Upper lobe of right lung (tissue), 1 donor: ENCODE results near the gene MYH2. TPM values are rescaled to one million over a fixed set of nuclear protein-coding genes. Genes with fewer than 3 reads are reported as not detected.

Experiments used
- ATAC-seq: fragments of 200-7000 bp; cut with Tn5 transposase; one replicate; pipeline ENCODE4 v1.9.1; 2020; ENCODE audit warnings: mild to moderate bottlenecking, moderate library complexity
- DNase-seq: peaks from one replicate; pipeline ENCODE4 v3.0.0-alpha.2; 2020
- H3K27ac ChIP-seq: fragments of 200-600 bp; one replicate; pipeline ENCODE4 v1.8.0; 2022
- H3K27me3 ChIP-seq: fragments of 200-600 bp; one replicate; pipeline ENCODE4 v1.8.0; 2022; ENCODE audit warnings: mild to moderate bottlenecking
- H3K36me3 ChIP-seq: fragments of 200-600 bp; one replicate; pipeline ENCODE4 v1.8.0; 2022
- H3K4me1 ChIP-seq: fragments of 200-600 bp; one replicate; pipeline ENCODE4 v1.8.0; 2022
- H3K4me3 ChIP-seq: fragments of 200-600 bp; one replicate; pipeline ENCODE4 v1.8.0; 2022; ENCODE audit warnings: mild to moderate bottlenecking
- H3K9me3 ChIP-seq: fragments of 200-600 bp; one replicate; pipeline ENCODE4 v1.8.0; 2022
- intact Hi-C: fragments of 100-400 bp; cut with DNase I; formaldehyde crosslinking; loops from one replicate; pipeline ENCODE4 v1.11.0; 2022
- long read RNA-seq: library from polyadenylated mRNA; unstranded; transcript quantifications from one replicate; pipeline ENCODE4 v2.0.0, GENCODE V29; 2021
- total RNA-seq: library from RNA; stranded (reverse); fragmentation: NEBNext Ultra II Directional; extraction: Animal tissue kit (Norgen Biotek cat#: 25700); gene quantifications from one replicate; pipeline ENCODE4 v1.2.1, GENCODE V29; 2021
- TF ChIP-seq, protein P1 (sequence below): fragments of 200-600 bp; IDR thresholded peaks from one replicate; pipeline ENCODE4 v1.8.0; 2022; ENCODE audit warnings: antibody characterized with exemption
- donor health status: DM: no; HTN: yes; CAD: no; lungs with severe emphysema.

Gene MYH2
- total RNA-seq: 1.0 TPM
- long read RNA-seq: 0 reads

DNA sequence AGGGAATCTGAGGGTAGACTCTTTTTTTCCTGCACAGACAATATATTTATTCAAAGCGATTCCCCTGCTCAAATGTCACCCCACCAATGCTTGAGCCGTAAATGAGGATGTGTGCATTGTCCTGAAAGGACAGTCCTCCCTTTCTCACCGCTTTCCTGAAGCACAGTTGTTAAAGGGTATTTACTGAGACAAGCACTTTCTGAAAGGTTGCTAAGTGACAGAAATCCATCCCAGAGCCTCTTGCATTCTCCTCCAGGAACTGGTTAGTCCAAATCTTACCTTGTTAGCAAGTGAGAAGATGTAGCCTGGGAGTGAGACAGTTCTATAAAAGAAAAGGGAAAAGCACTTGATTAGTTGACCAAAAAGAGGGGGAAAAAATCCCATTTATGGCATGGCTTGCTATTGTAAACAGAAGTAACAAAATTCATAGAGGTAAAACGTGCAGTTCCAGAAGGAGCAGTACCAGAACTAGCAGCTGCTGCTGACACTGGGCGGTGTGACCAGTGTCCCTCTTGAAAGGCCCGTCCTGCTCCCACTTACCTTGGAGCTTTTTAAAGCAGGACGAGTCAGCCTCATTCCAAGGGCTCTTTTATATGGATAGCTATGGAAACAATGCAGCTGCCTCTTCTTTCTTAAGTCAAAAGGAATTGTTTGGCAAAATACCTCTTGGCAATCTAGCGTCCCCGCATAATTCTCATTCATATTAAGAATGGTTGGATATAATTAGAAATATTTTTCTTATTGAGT is at the start of gene MYH2:
Gene MYH2 (minus strand): TSS at position 563 of the 747 bp plus-strand sequence. CDS start 1,738 bp downstream, outside the sequence.
- H3K4me3 ChIP-seq: no peak within 1 kb of the TSS
- TF ChIP-seq, protein P1, sequence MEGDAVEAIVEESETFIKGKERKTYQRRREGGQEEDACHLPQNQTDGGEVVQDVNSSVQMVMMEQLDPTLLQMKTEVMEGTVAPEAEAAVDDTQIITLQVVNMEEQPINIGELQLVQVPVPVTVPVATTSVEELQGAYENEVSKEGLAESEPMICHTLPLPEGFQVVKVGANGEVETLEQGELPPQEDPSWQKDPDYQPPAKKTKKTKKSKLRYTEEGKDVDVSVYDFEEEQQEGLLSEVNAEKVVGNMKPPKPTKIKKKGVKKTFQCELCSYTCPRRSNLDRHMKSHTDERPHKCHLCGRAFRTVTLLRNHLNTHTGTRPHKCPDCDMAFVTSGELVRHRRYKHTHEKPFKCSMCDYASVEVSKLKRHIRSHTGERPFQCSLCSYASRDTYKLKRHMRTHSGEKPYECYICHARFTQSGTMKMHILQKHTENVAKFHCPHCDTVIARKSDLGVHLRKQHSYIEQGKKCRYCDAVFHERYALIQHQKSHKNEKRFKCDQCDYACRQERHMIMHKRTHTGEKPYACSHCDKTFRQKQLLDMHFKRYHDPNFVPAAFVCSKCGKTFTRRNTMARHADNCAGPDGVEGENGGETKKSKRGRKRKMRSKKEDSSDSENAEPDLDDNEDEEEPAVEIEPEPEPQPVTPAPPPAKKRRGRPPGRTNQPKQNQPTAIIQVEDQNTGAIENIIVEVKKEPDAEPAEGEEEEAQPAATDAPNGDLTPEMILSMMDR: no peak
- H3K27ac ChIP-seq: no peak within 1 kb of the TSS
- no peaks in the 10 kb centered on the region for H3K9me3 ChIP-seq
- no peaks in the 10 kb centered on the region for H3K27me3 ChIP-seq
- intact Hi-C loops: no loop called here
- no peak for ATAC-seq
- H3K36me3 ChIP-seq: no peaks in the 10 kb centered on the region
- no peaks in the 10 kb centered on the region for H3K4me1 ChIP-seq
- no peak for DNase-seq

GRCh38 chr17:10598621-10599020 is 49.2 kb upstream of the MYH2 start:
- intact Hi-C loops: no loop called here
- TF ChIP-seq, protein P1: no peak
- no peaks in the 10 kb centered on the region for H3K36me3 ChIP-seq
- no peak overlapping the region for H3K4me3 ChIP-seq
- ATAC-seq (no peak), DNase-seq (no peak)
- H3K27me3 ChIP-seq: no peaks in the 10 kb centered on the region
- H3K9me3 ChIP-seq: no peaks in the 10 kb centered on the region
- H3K27ac ChIP-seq: no peak overlapping the region
- H3K4me1 ChIP-seq: no peaks in the 10 kb centered on the region

- H3K4me3 ChIP-seq: no peak overlapping the region
- H3K27ac ChIP-seq: no peak overlapping the region
- peaks cover 7% of the 10 kb centered on the region for H3K27me3 ChIP-seq
- H3K36me3 ChIP-seq: no peaks in the 10 kb centered on the region
- no peak for DNase-seq
- intact Hi-C loops: no loop called here
- no peak for ATAC-seq
- H3K4me1 ChIP-seq: no peaks in the 10 kb centered on the region
- no peaks in the 10 kb centered on the region for H3K9me3 ChIP-seq
- TF ChIP-seq, protein P1: no peak
Measured at GRCh38 chr17:10589553-10590145, 40.2 kb upstream of the MYH2 start.

GRCh38 chr17:10585529-10585928 is 36.1 kb upstream of the MYH2 start:
- intact Hi-C loops: no loop called here
- Histone ChIP-seq H3K27ac (no peak overlapping the region), H3K36me3 (no peaks in the 10 kb centered on the region), H3K4me1 (no peaks in the 10 kb centered on the region), H3K27me3 (peaks cover 7% of the 10 kb centered on the region), H3K9me3 (no peaks in the 10 kb centered on the region), H3K4me3 (no peak overlapping the region)
- no peak for ATAC-seq
- TF ChIP-seq, protein P1: no peak
- no peak for DNase-seq

GRCh38 chr17:10583834-10584233 is 34.4 kb upstream of the MYH2 start:
- peaks cover 7% of the 10 kb centered on the region for H3K27me3 ChIP-seq
- intact Hi-C loops: no loop called here
- ATAC-seq (no peak), DNase-seq (no peak)
- no peak overlapping the region for H3K4me3 ChIP-seq
- H3K27ac ChIP-seq: no peak overlapping the region
- H3K36me3 ChIP-seq: no peaks in the 10 kb centered on the region
- H3K4me1 ChIP-seq: no peaks in the 10 kb centered on the region
- TF ChIP-seq, protein P1: no peak
- H3K9me3 ChIP-seq: no peaks in the 10 kb centered on the region
